GM19239 (cell line): Measurements from ENCODE around the gene SEC31B.
A peak's percentile ranks its signal among the peaks of the same experiment; 100 is the strongest.

Source experiments
- DNase-seq: peaks from one replicate; pipeline ENCODE4 v3.0.0; 2011; ENCODE audit warnings: low spot score; ENCODE audit not compliant: insufficient read length
- FAIRE-seq: peaks from 2 replicates; lab custom pipeline; 2011; peaks lifted over from hg19 to GRCh38; lab: Jason Lieb, UNC

SEC31B gene

GRCh38 chr10:100502926-100503494, 16.7 kb downstream of the SEC31B start:
- no peak for DNase-seq
- no peak for FAIRE-seq

GRCh38 chr10:100501423-100501822, 18.2 kb downstream of the SEC31B start:
- FAIRE-seq (no peak), DNase-seq (no peak)

GRCh38 chr10:100498059-100498458, 21.6 kb downstream of the SEC31B start:
- DNase-seq (no peak), FAIRE-seq (no peak)

GRCh38 chr10:100496567-100496966, 23.1 kb downstream of the SEC31B start:
- no peak for DNase-seq
- FAIRE-seq, result no peak

GRCh38 chr10:100490531-100490930, 29.1 kb downstream of the SEC31B start:
- FAIRE-seq, result no peak
- DNase-seq, result no peak

- no peak for FAIRE-seq
Observed at GRCh38 chr10:100489396-100489795, 30.3 kb downstream of the SEC31B start.

GRCh38 chr10:100487529-100487928, 32.1 kb downstream of the SEC31B start:
- no peak for FAIRE-seq
- no peak for DNase-seq

More at GRCh38 chr10:100489396-100489795, 30.3 kb downstream of the SEC31B start:
- no peak for DNase-seq

- FAIRE-seq, result no peak
- DNase-seq, result no peak
Observed at GRCh38 chr10:100485801-100486495, 33.7 kb downstream of the SEC31B start.

GRCh38 chr10:100485366-100485765, 34.3 kb downstream of the SEC31B start:
- DNase-seq (no peak), FAIRE-seq (no peak)

GRCh38 chr10:100483876-100484666, 35.6 kb downstream of the SEC31B start:
- DNase-seq (no peak), FAIRE-seq (no peak)

- no peak for DNase-seq
Observed at GRCh38 chr10:100482834-100483185, 36.9 kb downstream of the SEC31B start.

GRCh38 chr10:100482181-100482833, 37.4 kb downstream of the SEC31B start:
- FAIRE-seq, result peak; percentile 40
- peak; percentile 54 for DNase-seq

More at GRCh38 chr10:100482834-100483185, 36.9 kb downstream of the SEC31B start:
- FAIRE-seq, result no peak

- DNase-seq, result peak; percentile 77
- FAIRE-seq, result peak; percentile 99
Observed at GRCh38 chr10:100481462-100482081, 38.1 kb downstream of the SEC31B start.

- DNase-seq (no peak), FAIRE-seq (no peak)
Observed at GRCh38 chr10:100480002-100480401, 39.7 kb downstream of the SEC31B start.

- DNase-seq (no peak), FAIRE-seq (no peak)
Observed at GRCh38 chr10:100479037-100479436, 40.6 kb downstream of the SEC31B start.

GRCh38 chr10:100477970-100478369, 41.7 kb downstream of the SEC31B start:
- FAIRE-seq (no peak), DNase-seq (no peak)

GRCh38 chr10:100470367-100470766, 49.3 kb downstream of the SEC31B start:
- no peak for FAIRE-seq

GRCh38 chr10:100469756-100470155, 49.9 kb downstream of the SEC31B start:
- DNase-seq (no peak), FAIRE-seq (no peak)

More at GRCh38 chr10:100470367-100470766, 49.3 kb downstream of the SEC31B start:
- no peak for DNase-seq

GRCh38 chr10:100468978-100469377, 50.7 kb downstream of the SEC31B start:
- no peak for DNase-seq
- no peak for FAIRE-seq

GRCh38 chr10:100468322-100468721, 51.3 kb downstream of the SEC31B start:
- DNase-seq (no peak), FAIRE-seq (no peak)
